Fibroblast of upper back skin (primary cell): ENCODE measurements around the gene GAS2L1.

Experiments used
- DNase-seq: peaks from one replicate; pipeline ENCODE4 v3.0.0-alpha.2; 2013

The GAS2L1 gene

GRCh38 chr22:29275819-29276565, 30.5 kb upstream of the GAS2L1 start:
- no peak for DNase-seq

DNA sequence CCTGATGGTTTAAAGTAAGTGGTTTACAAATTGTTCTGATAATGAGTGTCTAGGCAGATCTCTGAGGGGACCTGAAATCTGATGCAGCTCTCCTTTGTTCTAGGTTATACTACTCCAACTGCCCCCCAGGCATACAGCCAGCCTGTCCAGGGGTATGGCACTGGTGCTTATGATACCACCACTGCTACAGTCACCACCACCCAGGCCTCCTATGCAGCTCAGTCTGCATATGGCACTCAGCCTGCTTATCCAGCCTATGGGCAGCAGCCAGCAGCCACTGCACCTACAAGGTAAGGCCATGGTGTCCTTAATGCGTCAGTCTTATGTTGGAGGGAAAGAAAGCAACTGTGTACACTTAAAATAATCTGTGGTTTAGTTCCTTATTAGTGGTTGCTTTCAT, 28.5 kb upstream of the GAS2L1 start:
- no peak for DNase-seq

- DNase-seq: no peak
These were observed 22.3 kb upstream of the GAS2L1 start for GRCh38 chr22:29284196-29284595.

GRCh38 chr22:29288837-29289236, 17.6 kb upstream of the GAS2L1 start:
- DNase-seq: no peak

DNA sequence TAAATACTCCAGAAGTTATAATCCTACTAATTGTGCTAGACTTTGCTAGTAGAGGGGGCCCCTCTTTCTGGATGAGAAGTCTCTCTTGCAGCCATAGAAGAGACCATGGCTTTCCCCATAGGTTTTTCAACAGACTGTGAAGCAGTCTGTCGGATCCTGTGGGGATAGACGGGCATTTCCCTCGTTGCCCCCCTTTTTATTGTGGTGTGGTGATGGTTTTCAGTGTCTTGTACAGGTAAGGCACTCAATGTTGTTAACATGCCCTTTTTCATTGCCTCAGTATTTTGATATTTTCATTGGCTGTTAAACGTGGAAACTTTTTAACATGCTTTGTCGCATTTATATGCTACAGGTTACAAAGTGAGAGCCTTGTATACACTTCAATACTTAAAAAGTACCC, 16.4 kb upstream of the GAS2L1 start:
- DNase-seq: no peak

GRCh38 chr22:29291215-29291614, 15.2 kb upstream of the GAS2L1 start:
- no peak for DNase-seq

GRCh38 chr22:29292379-29292778, 14.1 kb upstream of the GAS2L1 start:
- no peak for DNase-seq

DNA sequence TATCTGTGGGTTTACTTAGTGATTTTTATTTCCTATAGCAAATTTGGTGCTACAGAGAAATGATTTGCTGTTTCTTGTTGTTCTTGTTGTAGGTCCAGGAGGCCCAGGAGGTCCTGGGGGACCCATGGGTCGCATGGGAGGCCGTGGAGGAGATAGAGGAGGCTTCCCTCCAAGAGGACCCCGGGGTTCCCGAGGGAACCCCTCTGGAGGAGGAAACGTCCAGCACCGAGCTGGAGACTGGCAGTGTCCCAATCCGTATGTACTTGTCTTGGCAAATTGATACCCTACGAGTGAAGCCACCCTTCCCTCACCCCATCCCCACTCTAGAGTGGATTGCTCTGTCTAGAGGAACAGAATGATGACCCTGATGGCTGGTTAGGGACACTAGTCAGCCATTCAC, 7.8 kb upstream of the GAS2L1 start:
- DNase-seq: no peak

GRCh38 chr22:29299136-29299900, 7.1 kb upstream of the GAS2L1 start:
- no peak for DNase-seq

- DNase-seq: no peak
These were observed 6.0 kb upstream of the GAS2L1 start for GRCh38 chr22:29300467-29300806.

DNA sequence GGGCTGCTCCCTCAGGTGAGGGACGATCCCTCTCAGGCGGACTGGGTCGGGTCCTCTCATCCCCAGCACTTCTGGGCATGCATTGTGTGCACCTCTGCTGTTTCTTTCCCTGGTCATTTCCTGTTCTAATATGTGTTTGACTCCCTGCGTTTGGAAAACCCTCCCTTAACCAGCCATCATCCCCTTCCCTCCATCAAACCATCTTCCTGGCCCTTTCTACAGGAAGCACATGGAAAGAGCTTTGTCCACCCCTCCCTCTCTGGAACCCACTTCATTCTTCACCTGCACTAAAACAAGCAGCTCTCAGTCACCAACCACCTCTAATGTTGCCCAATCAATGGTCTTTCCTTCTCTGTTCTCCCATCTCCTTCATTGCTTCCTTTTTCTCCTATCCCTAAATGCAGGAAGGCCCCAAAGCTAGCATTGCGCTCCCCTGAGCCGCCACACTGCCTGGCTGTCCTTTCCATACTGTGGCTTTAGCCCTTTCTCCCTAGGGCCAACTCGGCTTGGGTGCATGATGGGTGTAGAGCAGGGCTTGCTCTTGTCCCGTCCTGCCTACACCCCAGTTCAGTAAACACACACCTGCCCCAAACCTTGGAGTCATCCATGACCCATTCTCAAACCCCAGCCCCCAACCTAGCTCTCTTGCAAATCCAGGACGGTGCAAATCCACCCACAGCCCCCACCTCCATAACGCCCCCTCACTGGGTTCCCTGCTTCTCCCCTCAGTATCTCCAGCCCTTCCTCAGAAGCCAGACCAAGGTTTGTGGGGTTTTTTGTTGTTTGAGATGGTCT, 5.4 kb upstream of the GAS2L1 start:
- no peak for DNase-seq

DNA sequence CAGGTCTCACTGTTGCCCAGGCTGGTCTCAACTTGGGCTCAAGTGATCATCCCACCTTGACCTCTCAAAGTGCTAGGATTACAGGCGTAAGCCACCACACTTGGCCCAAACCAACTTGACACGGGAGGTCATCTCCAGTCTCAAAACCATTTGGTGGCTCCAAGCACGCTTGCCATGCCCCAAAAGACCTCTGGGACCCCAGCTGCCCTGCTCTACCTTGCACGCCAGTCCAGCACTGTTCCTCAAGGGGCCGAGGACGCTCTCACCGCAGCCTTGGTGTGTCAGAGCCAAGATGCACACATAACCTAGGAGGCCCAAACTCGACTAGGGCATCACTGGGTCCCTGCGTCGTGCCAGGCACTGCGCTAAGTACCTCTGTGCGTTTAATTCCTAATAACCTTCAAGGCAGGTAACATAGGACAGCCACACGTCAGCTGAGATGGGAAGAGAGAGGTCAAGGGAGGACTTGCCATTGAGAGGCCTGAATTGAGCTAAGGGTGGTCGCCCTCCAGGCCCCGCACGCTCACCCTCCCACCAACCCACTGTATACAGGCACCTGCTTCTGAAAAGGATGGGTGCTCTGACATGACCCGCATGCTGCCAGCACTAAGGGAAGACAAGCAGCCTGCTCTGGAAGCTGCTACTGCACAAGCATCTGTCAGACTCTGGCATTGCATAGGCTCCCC, 4.6 kb upstream of the GAS2L1 start:
- DNase-seq: no peak

- DNase-seq: no peak
These were observed 4.1 kb upstream of the GAS2L1 start for GRCh38 chr22:29302402-29302680.

GRCh38 chr22:29302681-29303465, 3.6 kb upstream of the GAS2L1 start:
- no peak for DNase-seq

GRCh38 chr22:29305836-29306174, 645 bp upstream of the GAS2L1 start:
- DNase-seq: no peak

DNA sequence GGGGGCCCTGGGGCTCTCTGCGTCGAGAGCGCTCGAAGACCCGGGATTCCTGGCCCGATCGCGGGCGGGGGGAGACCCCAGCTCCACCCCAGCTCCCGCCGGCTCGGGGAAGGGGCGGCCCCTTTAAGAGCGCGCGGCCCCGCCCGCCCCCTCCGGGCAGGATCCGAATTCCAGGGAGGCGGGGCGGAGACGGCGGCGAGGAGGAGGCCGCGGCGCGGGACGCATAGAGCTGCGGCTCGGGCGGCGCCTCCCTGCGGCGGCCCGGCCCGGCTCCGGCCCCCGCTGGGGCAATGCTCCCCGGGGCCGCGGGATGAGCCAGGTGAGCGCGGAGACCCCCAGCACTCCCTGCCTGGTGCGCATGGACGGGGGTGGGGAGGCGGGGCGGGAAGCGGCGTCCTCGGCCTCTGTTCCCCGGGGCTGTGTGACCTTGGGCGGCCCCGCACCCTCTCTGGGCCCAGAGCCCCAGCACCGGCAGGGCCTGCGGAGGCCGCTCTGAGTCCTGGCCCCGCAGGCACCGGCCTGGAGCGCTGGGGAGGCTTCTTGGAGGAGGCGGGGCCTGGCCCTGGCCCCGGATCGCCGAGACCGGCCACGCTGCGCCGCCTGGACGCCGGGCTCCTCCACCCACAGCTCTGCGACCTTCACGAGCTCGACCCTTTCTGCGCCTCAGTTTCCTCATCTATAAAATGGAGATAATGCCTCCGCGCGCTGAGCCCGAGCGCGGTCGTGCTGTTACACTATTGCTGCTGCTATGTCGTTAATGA, 565 bp downstream of the GAS2L1 start:
- DNase-seq: peak; percentile 69

DNA sequence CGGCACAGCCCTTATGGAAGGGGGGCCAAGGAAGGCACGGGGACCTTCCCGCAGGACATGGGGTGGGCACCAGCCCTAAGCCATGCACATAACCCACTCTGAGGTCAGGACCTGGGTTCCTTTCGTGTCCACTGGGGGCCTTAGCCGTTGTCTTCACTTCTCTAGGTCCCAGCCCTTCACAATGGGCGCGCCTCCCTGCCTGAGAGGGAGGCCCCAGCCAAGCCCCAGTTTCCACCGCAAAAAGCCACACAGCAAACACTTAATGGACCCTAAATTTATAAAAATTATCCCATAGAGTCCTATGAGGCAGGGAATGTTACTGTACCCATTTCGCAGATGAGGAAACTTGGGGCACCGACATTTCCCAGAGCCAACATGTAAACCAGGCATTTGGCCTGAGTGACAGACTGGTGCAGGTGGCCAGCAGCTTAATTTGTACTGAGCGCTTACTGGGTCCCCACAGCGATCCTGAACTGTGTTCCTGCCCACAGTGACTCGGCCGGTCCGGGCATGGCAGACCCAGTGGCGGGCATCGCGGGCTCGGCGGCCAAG, 1.2 kb downstream of the GAS2L1 start:
- no peak for DNase-seq

GRCh38 chr22:29308148-29308790, 1.8 kb downstream of the GAS2L1 start:
- DNase-seq: no peak

GRCh38 chr22:29308791-29309262, 2.4 kb downstream of the GAS2L1 start:
- peak; percentile 49 for DNase-seq

DNA sequence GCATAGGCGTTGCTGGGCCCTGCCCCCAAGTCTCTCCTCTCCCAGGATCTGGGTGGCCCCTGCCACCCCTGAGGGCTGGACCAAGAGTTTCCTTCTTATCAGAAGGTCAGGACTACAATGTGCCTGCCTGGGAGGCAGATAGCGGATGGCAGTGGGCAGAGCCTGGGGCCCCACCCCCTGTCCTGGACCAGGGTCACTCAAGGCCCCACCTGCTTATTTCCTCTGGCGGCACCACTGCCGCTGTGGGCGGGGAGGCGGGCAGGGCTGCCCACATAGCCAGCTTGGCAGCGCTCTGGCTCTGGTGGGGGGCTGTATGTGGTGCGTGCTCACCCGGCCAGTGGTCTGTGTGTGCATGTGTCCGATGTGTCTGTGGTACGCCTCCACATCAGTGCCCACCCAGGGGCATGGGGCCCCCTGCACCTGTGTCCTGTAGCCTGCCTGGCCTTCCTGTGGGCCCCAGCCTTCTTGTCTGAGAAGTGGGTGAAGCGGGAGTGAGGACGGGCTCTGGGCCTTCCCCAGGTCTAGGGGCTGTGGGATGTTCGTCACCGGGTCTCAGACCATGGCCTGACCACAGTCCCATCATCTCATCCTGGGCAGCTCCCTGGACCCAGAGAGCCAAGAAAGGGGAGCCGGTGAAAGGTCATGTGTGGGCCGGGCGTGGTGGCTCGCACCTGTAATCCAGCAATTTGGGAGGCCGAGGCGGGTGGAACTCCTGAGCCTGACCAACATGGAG, 3.0 kb downstream of the GAS2L1 start:
- DNase-seq: no peak
